ENCODE data around the gene ITPK1.

DNA sequence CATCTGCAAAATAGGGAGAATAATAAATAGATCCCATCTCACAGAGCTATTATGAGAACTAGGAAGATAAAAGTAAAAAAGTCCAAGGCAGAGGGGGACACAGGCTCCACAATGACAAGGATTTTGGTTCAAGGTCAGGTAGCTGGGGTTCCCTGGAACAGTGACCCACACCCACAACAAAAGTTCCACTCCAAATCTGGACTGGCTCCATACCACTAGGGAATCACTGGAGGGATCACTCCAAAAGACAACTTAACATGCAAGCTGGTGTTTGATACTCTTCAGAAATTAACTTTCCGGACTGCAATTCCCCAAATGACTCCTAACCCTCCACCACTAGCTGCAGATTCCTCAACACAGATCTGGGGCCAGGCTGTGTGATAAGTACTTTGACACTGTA, 54.9 kb downstream of the ITPK1 start:
- TF ChIP-seq, protein P1, sequence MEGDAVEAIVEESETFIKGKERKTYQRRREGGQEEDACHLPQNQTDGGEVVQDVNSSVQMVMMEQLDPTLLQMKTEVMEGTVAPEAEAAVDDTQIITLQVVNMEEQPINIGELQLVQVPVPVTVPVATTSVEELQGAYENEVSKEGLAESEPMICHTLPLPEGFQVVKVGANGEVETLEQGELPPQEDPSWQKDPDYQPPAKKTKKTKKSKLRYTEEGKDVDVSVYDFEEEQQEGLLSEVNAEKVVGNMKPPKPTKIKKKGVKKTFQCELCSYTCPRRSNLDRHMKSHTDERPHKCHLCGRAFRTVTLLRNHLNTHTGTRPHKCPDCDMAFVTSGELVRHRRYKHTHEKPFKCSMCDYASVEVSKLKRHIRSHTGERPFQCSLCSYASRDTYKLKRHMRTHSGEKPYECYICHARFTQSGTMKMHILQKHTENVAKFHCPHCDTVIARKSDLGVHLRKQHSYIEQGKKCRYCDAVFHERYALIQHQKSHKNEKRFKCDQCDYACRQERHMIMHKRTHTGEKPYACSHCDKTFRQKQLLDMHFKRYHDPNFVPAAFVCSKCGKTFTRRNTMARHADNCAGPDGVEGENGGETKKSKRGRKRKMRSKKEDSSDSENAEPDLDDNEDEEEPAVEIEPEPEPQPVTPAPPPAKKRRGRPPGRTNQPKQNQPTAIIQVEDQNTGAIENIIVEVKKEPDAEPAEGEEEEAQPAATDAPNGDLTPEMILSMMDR (IDR thresholded peaks at IDR 0.05) = no peak
- TF ChIP-seq POLR2A (IDR thresholded peaks at IDR 0.05) = no peak

All from thyroid gland (tissue), 4 donors.